ENCODE measurements around the gene ST8SIA2.

Gene ST8SIA2

GRCh38 chr15:92492551-92493115, 99.0 kb downstream of the ST8SIA2 start:
- no peak overlapping the region for H2AK5ac ChIP-seq (ENCODE audit: low read depth, low read length)
- no peaks in the 10 kb centered on the region for H3K79me1 ChIP-seq (ENCODE audit: low read depth, low read length)
- H3K36me3 ChIP-seq (replicated peaks in 1 of 2; ENCODE audit: control insufficient read depth in 2 of 2, insufficient read depth in 2 of 2, low read length in 2 of 2): no peaks in the 10 kb centered on the region
- no peaks in the 10 kb centered on the region for H3K27me3 ChIP-seq (ENCODE audit: control insufficient read depth in 3 of 3, insufficient read depth in 3 of 3, low read depth in 1 of 3, low read length in 3 of 3)
- H3K4me1 ChIP-seq (ENCODE audit: control insufficient read depth in 2 of 2, insufficient read depth in 1 of 2, low read depth in 1 of 2, low read length in 2 of 2): peaks cover 7 to 8% of the 10 kb centered on the region in 2 donors
- no peak overlapping the region for H3K14ac ChIP-seq (ENCODE audit: low read length)
- no peak overlapping the region for H2BK5ac ChIP-seq (ENCODE audit: low read length)
- no peak overlapping the region for H3K4ac ChIP-seq (ENCODE audit: low read length)
- no peak overlapping the region for H4K8ac ChIP-seq (ENCODE audit: low read depth, low read length)
- no peak overlapping the region for H3K4me3 ChIP-seq (ENCODE audit: low read length in 2 of 2)
- H3K9me3 ChIP-seq (replicated peaks in 1 of 2; ENCODE audit: control insufficient read depth in 2 of 2, insufficient read depth in 1 of 2, low read depth in 1 of 2, low read length in 2 of 2): peaks cover 0 to 3% of the 10 kb centered on the region in 2 donors
- no peak overlapping the region for H2BK12ac ChIP-seq (ENCODE audit: low read length)
- WGBS, 2 donors (ENCODE audit: extremely low coverage in 2 of 2, insufficient read length in 2 of 2, insufficient replicate concordance in 1 of 2): no CpG with 5 or more reads among the region's 7 CpGs
- H3K18ac ChIP-seq (ENCODE audit: low read length): no peak overlapping the region
- H2AFZ ChIP-seq (ENCODE audit: low read length): no peak overlapping the region
- no peak overlapping the region for H2BK120ac ChIP-seq (ENCODE audit: low read depth, low read length)
- no peak overlapping the region for H3K23ac ChIP-seq (ENCODE audit: low read depth, low read length, poor library complexity)
- no peak overlapping the region for H3K9ac ChIP-seq (ENCODE audit: low read depth, low read length, poor library complexity)
- H2BK15ac ChIP-seq (ENCODE audit: low read length): no peak overlapping the region
- no peak overlapping the region for H3K4me2 ChIP-seq (ENCODE audit: insufficient read depth, low read length, poor library complexity, severe bottlenecking)
- no peak overlapping the region for H3K27ac ChIP-seq (replicated peaks; ENCODE audit: low read length)
- no peak overlapping the region for H4K91ac ChIP-seq (ENCODE audit: low read depth, low read length, poor library complexity)
- DNase-seq (ENCODE audit: low spot score): no peak

GRCh38 chr15:92494806-92495336, 101.2 kb downstream of the ST8SIA2 start:
- WGBS, 2 donors (ENCODE audit: extremely low coverage in 2 of 2, insufficient read length in 2 of 2, insufficient replicate concordance in 1 of 2): no CpG with 5 or more reads among the region's 6 CpGs
- no peak overlapping the region for H3K27ac ChIP-seq (replicated peaks; ENCODE audit: low read length)
- H3K4me3 ChIP-seq (ENCODE audit: low read length in 2 of 2): no peak overlapping the region
- no peaks in the 10 kb centered on the region for H3K79me1 ChIP-seq (ENCODE audit: low read depth, low read length)
- no peak overlapping the region for H2AK5ac ChIP-seq (ENCODE audit: low read depth, low read length)
- no peak overlapping the region for H4K91ac ChIP-seq (ENCODE audit: low read depth, low read length, poor library complexity)
- H3K9ac ChIP-seq (ENCODE audit: low read depth, low read length, poor library complexity): no peak overlapping the region
- no peak overlapping the region for H3K14ac ChIP-seq (ENCODE audit: low read length)
- no peak overlapping the region for H2BK12ac ChIP-seq (ENCODE audit: low read length)
- no peaks in the 10 kb centered on the region for H3K36me3 ChIP-seq (replicated peaks in 1 of 2; ENCODE audit: control insufficient read depth in 2 of 2, insufficient read depth in 2 of 2, low read length in 2 of 2)
- H3K4me2 ChIP-seq (ENCODE audit: insufficient read depth, low read length, poor library complexity, severe bottlenecking): no peak overlapping the region
- no peak overlapping the region for H2BK5ac ChIP-seq (ENCODE audit: low read length)
- H3K4ac ChIP-seq (ENCODE audit: low read length): no peak overlapping the region
- no peak overlapping the region for H3K18ac ChIP-seq (ENCODE audit: low read length)
- DNase-seq (ENCODE audit: low spot score): no peak
- no peak overlapping the region for H2BK15ac ChIP-seq (ENCODE audit: low read length)
- H2BK120ac ChIP-seq (ENCODE audit: low read depth, low read length): no peak overlapping the region
- peak overlapping the region; percentile 39 for H2AFZ ChIP-seq (ENCODE audit: low read length)
- no peak overlapping the region for H3K23ac ChIP-seq (ENCODE audit: low read depth, low read length, poor library complexity)
- peaks cover 0 to under 1% of the 10 kb centered on the region in 2 donors for H3K9me3 ChIP-seq (replicated peaks in 1 of 2; ENCODE audit: control insufficient read depth in 2 of 2, insufficient read depth in 1 of 2, low read depth in 1 of 2, low read length in 2 of 2)
- no peak overlapping the region for H4K8ac ChIP-seq (ENCODE audit: low read depth, low read length)
- peaks cover 11 to 12% of the 10 kb centered on the region in 2 donors for H3K4me1 ChIP-seq (ENCODE audit: control insufficient read depth in 2 of 2, insufficient read depth in 1 of 2, low read depth in 1 of 2, low read length in 2 of 2)
- no peaks in the 10 kb centered on the region for H3K27me3 ChIP-seq (ENCODE audit: control insufficient read depth in 3 of 3, insufficient read depth in 3 of 3, low read depth in 1 of 3, low read length in 3 of 3)

- Histone ChIP-seq H3K9ac (ENCODE audit: low read depth, low read length, poor library complexity) (no peak overlapping the region), H2BK12ac (ENCODE audit: low read length) (no peak overlapping the region), H3K79me1 (ENCODE audit: low read depth, low read length) (no peaks in the 10 kb centered on the region), H3K4me1 (ENCODE audit: control insufficient read depth in 2 of 2, insufficient read depth in 1 of 2, low read depth in 1 of 2, low read length in 2 of 2) (peaks cover 17 to 18% of the 10 kb centered on the region in 2 donors), H2AK5ac (ENCODE audit: low read depth, low read length) (no peak overlapping the region), H2BK120ac (ENCODE audit: low read depth, low read length) (no peak overlapping the region), H3K27ac (replicated peaks; ENCODE audit: low read length) (no peak overlapping the region), H4K8ac (ENCODE audit: low read depth, low read length) (no peak overlapping the region), H3K9me3 (replicated peaks in 1 of 2; ENCODE audit: control insufficient read depth in 2 of 2, insufficient read depth in 1 of 2, low read depth in 1 of 2, low read length in 2 of 2) (no peaks in the 10 kb centered on the region), H2AFZ (ENCODE audit: low read length) (peak overlapping the region; percentile 39), H4K91ac (ENCODE audit: low read depth, low read length, poor library complexity) (no peak overlapping the region), H3K4ac (ENCODE audit: low read length) (no peak overlapping the region), H3K4me2 (ENCODE audit: insufficient read depth, low read length, poor library complexity, severe bottlenecking) (no peak overlapping the region), H2BK5ac (ENCODE audit: low read length) (no peak overlapping the region), H3K4me3 (ENCODE audit: low read length in 2 of 2) (no peak overlapping the region), H3K18ac (ENCODE audit: low read length) (no peak overlapping the region), H2BK15ac (ENCODE audit: low read length) (no peak overlapping the region), H3K23ac (ENCODE audit: low read depth, low read length, poor library complexity) (no peak overlapping the region), H3K27me3 (ENCODE audit: control insufficient read depth in 3 of 3, insufficient read depth in 3 of 3, low read depth in 1 of 3, low read length in 3 of 3) (no peaks in the 10 kb centered on the region), H3K14ac (ENCODE audit: low read length) (no peak overlapping the region), H3K36me3 (replicated peaks in 1 of 2; ENCODE audit: control insufficient read depth in 2 of 2, insufficient read depth in 2 of 2, low read length in 2 of 2) (no peaks in the 10 kb centered on the region)
- no CpG with 5 or more reads among the region's 3 CpGs for WGBS, 2 donors (ENCODE audit: extremely low coverage in 2 of 2, insufficient read length in 2 of 2, insufficient replicate concordance in 1 of 2)
- DNase-seq (ENCODE audit: low spot score): no peak
Measured at GRCh38 chr15:92495446-92495845, 101.8 kb downstream of the ST8SIA2 start.

- Histone ChIP-seq H4K8ac (ENCODE audit: low read depth, low read length) (no peak overlapping the region), H2BK120ac (ENCODE audit: low read depth, low read length) (no peak overlapping the region), H3K4me2 (ENCODE audit: insufficient read depth, low read length, poor library complexity, severe bottlenecking) (no peak overlapping the region), H3K36me3 (replicated peaks in 1 of 2; ENCODE audit: control insufficient read depth in 2 of 2, insufficient read depth in 2 of 2, low read length in 2 of 2) (no peaks in the 10 kb centered on the region), H2AFZ (ENCODE audit: low read length) (peak overlapping the region; percentile 36), H3K9me3 (replicated peaks in 1 of 2; ENCODE audit: control insufficient read depth in 2 of 2, insufficient read depth in 1 of 2, low read depth in 1 of 2, low read length in 2 of 2) (no peaks in the 10 kb centered on the region), H3K23ac (ENCODE audit: low read depth, low read length, poor library complexity) (no peak overlapping the region), H2BK12ac (ENCODE audit: low read length) (no peak overlapping the region), H3K14ac (ENCODE audit: low read length) (no peak overlapping the region), H2BK15ac (ENCODE audit: low read length) (no peak overlapping the region), H3K27me3 (ENCODE audit: control insufficient read depth in 3 of 3, insufficient read depth in 3 of 3, low read depth in 1 of 3, low read length in 3 of 3) (peaks cover 0 to 2% (median 0%) of the 10 kb centered on the region in 3 experiments), H3K4me1 (ENCODE audit: control insufficient read depth in 2 of 2, insufficient read depth in 1 of 2, low read depth in 1 of 2, low read length in 2 of 2) (peaks cover 17 to 21% of the 10 kb centered on the region in 2 donors), H3K27ac (replicated peaks; ENCODE audit: low read length) (no peak overlapping the region), H3K18ac (ENCODE audit: low read length) (no peak overlapping the region), H4K91ac (ENCODE audit: low read depth, low read length, poor library complexity) (no peak overlapping the region), H3K4me3 (ENCODE audit: low read length in 2 of 2) (no peak overlapping the region), H2BK5ac (ENCODE audit: low read length) (no peak overlapping the region), H3K9ac (ENCODE audit: low read depth, low read length, poor library complexity) (no peak overlapping the region), H3K79me1 (ENCODE audit: low read depth, low read length) (no peaks in the 10 kb centered on the region), H3K4ac (ENCODE audit: low read length) (no peak overlapping the region), H2AK5ac (ENCODE audit: low read depth, low read length) (peak overlapping the region; percentile 24)
- DNase-seq (ENCODE audit: low spot score): no peak
- WGBS, 2 donors (ENCODE audit: extremely low coverage in 2 of 2, insufficient read length in 2 of 2, insufficient replicate concordance in 1 of 2): no CpG with 5 or more reads among the region's 13 CpGs
Measured at GRCh38 chr15:92499731-92500530, 106.2 kb downstream of the ST8SIA2 start.
